H1 (cell line): ENCODE results near the gene PDE8A. TPM values are rescaled to one million over a fixed set of nuclear protein-coding genes. Genes with fewer than 3 reads are reported as not detected.
A peak's percentile ranks its signal among the peaks of the same experiment; 100 is the strongest.

Source experiments
- BCL11A ChIP-seq, 2 experiments: IDR thresholded peaks; one replicate each; pipeline ENCODE4 v1.6.1; 2011; ENCODE audit warnings: low read depth in 2 of 2, low read length in 2 of 2, mild to moderate bottlenecking in 2 of 2
- E2F6 ChIP-seq: IDR thresholded peaks from 2 replicates; pipeline ENCODE4 v1.6.1; 2012; ENCODE audit warnings: inconsistent platforms
- GABPA ChIP-seq: IDR thresholded peaks from 2 replicates; pipeline ENCODE4 v1.6.1; 2011; ENCODE audit warnings: mild to moderate bottlenecking, low read length, moderate library complexity, borderline replicate concordance; ENCODE audit not compliant: insufficient read depth
- MAFK ChIP-seq: IDR thresholded peaks from 2 replicates; pipeline ENCODE4 v1.6.1; 2012; ENCODE audit warnings: low read depth, mild to moderate bottlenecking, improper control_type of control experiment, low read length
- RAD21 ChIP-seq, 2 experiments: IDR thresholded peaks in 1 of 2; conservative IDR thresholded peaks in 1 of 2; 2 replicates each; pipeline ENCODE4 v1.6.1; 2011; ENCODE audit warnings: low read depth in 2 of 2, low read length in 2 of 2, improper control_type of control experiment in 1 of 2, inconsistent platforms in 1 of 2, mild to moderate bottlenecking in 1 of 2, moderate library complexity in 1 of 2
- RFX5 ChIP-seq: IDR thresholded peaks from 2 replicates; pipeline ENCODE4 v1.6.1; 2011; ENCODE audit warnings: low read depth, low read length, improper control_type of control experiment, borderline replicate concordance
- RXRA ChIP-seq: IDR thresholded peaks from 2 replicates; pipeline ENCODE4 v1.6.1; 2011; ENCODE audit warnings: low read depth, mild to moderate bottlenecking, low read length, moderate library complexity; ENCODE audit not compliant: insufficient read depth
- SAP30 ChIP-seq: fragments of 300-600 bp; sonication (generic); IDR thresholded peaks from 2 replicates; pipeline ENCODE4 v1.7.1; 2012; ENCODE audit warnings: low read length, moderate library complexity, mild to moderate bottlenecking, inconsistent platforms; ENCODE audit not compliant: insufficient read depth, insufficient replicate concordance
- TAF1 ChIP-seq: IDR thresholded peaks from 2 replicates; pipeline ENCODE4 v1.6.1; 2011; ENCODE audit warnings: mild to moderate bottlenecking, low read depth, low read length
- polyA plus RNA-seq, 7 experiments: library from polyadenylated mRNA; depleted of rRNA in 3 of 7; stranded (reverse) in 5 of 7; unstranded in 2 of 7; fragments of >200 nt in 5 of 7; fragments of 200-250 nt in 2 of 7; gene quantifications; 1 replicate in 5 of 7; 2 replicates in 1 of 7; 4 replicates in 1 of 7; pipeline versions ENCODE4 v1.2.1 to v1.2.3, GENCODE V29; 2011 to 2013; ENCODE audit warnings: missing spikeins in 2 of 7, mixed read lengths in 2 of 7
- total RNA-seq: library from RNA; stranded (reverse); fragmentation: NEBNext Ultra II Directional; extraction: Animal tissue kit (Norgen Biotek cat#: 25700); gene quantifications from 2 replicates; pipeline ENCODE4 v1.2.1, GENCODE V29; 2021

PDE8A gene
- total and polyA plus RNA-seq, 2 of the 8 experiments (the other 6 are each of a cell fraction or from before 2014, with no cell fraction given), result 6.9 to 7.8 TPM

- TF ChIP-seq RFX5, result peak; percentile 52; the same call in 1 of the 2 replicates
- TF ChIP-seq TAF1, result peak; percentile 26; the same call in 1 of the 2 replicates
- TF ChIP-seq GABPA, result peak; percentile 81; the same call in 1 of the 2 replicates
- no peak for TF ChIP-seq SAP30
- TF ChIP-seq RAD21 (IDR thresholded peaks at IDR 0.05 in 1 of 2, conservative IDR thresholded peaks at IDR 0.05 in 1 of 2; ENCODE audit: low read depth in 2 of 2, low read length in 2 of 2), result peak in 1 of 2 experiments; percentile 26; a peak in 2 of 4 replicates
- TF ChIP-seq RXRA, result peak; percentile 56; the same call in 1 of the 2 replicates
- TF ChIP-seq E2F6, result peak; percentile 72
- no peak for TF ChIP-seq MAFK
- no peak for TF ChIP-seq BCL11A (IDR thresholded peaks at IDR 0.05; ENCODE audit: low read depth in 2 of 2, low read length in 2 of 2)
Observed at GRCh38 chr15:84981054-84981710, 474 bp upstream of the PDE8A start (continued).
